ENCODE data around the gene MSX1. TPM values are rescaled to one million over a fixed set of nuclear protein-coding genes. Genes with fewer than 3 reads are reported as not detected.

MSX1 gene
- total RNA-seq, 1 experiment from 2014 or later = not detected

DNA sequence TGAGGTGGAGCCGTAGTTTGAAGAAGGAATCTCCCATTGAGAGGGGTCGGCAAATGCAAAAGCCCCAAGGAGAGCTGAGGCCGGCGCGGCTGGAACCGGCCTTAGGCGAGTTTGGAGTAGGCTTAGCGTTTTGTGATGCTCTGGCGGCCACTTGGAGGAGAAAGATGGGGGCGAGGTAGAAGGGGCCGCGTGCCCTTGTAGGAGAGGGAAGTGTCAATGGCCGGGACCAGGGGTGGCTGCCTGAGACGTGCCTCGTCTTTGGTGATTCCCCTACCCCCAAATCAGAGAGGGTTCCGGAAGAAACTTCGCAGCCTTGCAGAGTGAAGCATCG, 11.7 kb downstream of the MSX1 start:
- ChIA-PET POLR2A (ENCODE audit: unreplicated experiment) (no interaction called here), CTCF (no interaction called here)
- no peak overlapping the region for H3K27ac ChIP-seq
- no peaks in the 10 kb centered on the region for H4K20me1 ChIP-seq (ENCODE audit: insufficient read depth)
- intact Hi-C loops (cut with micrococcal nuclease; ENCODE audit: unreplicated experiment) = no loop called here
- no peaks in the 10 kb centered on the region for H3K9me3 ChIP-seq (ENCODE audit: insufficient read depth, low read depth)
- TF ChIP-seq, protein P1, sequence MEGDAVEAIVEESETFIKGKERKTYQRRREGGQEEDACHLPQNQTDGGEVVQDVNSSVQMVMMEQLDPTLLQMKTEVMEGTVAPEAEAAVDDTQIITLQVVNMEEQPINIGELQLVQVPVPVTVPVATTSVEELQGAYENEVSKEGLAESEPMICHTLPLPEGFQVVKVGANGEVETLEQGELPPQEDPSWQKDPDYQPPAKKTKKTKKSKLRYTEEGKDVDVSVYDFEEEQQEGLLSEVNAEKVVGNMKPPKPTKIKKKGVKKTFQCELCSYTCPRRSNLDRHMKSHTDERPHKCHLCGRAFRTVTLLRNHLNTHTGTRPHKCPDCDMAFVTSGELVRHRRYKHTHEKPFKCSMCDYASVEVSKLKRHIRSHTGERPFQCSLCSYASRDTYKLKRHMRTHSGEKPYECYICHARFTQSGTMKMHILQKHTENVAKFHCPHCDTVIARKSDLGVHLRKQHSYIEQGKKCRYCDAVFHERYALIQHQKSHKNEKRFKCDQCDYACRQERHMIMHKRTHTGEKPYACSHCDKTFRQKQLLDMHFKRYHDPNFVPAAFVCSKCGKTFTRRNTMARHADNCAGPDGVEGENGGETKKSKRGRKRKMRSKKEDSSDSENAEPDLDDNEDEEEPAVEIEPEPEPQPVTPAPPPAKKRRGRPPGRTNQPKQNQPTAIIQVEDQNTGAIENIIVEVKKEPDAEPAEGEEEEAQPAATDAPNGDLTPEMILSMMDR (conservative IDR thresholded peaks at IDR 0.05) = no peak
- no peak for TF ChIP-seq EZH2 (IDR thresholded peaks at IDR 0.05; ENCODE audit: low read depth)
- BruUV-seq (replicated peaks) = no TSS peak
- H3K36me3 ChIP-seq (ENCODE audit: low read depth) = no peaks in the 10 kb centered on the region
- no peaks in the 10 kb centered on the region for H3F3A ChIP-seq (ENCODE audit: insufficient read depth, low read depth)
- no peaks in the 10 kb centered on the region for H3K4me1 ChIP-seq (replicated peaks; ENCODE audit: insufficient read depth)
- H3K79me2 ChIP-seq (ENCODE audit: low read depth) = no peaks in the 10 kb centered on the region
- no peak overlapping the region for H3K4me3 ChIP-seq
- peaks cover 42% of the 10 kb centered on the region for H3K27me3 ChIP-seq (ENCODE audit: insufficient read depth, low read depth)
- H2AFZ ChIP-seq = no peak overlapping the region
- DNase-seq = no peak
- no peak overlapping the region for H3K4me2 ChIP-seq
- no peaks in the 10 kb centered on the region for H3K9me2 ChIP-seq (ENCODE audit: insufficient read depth)

DNA sequence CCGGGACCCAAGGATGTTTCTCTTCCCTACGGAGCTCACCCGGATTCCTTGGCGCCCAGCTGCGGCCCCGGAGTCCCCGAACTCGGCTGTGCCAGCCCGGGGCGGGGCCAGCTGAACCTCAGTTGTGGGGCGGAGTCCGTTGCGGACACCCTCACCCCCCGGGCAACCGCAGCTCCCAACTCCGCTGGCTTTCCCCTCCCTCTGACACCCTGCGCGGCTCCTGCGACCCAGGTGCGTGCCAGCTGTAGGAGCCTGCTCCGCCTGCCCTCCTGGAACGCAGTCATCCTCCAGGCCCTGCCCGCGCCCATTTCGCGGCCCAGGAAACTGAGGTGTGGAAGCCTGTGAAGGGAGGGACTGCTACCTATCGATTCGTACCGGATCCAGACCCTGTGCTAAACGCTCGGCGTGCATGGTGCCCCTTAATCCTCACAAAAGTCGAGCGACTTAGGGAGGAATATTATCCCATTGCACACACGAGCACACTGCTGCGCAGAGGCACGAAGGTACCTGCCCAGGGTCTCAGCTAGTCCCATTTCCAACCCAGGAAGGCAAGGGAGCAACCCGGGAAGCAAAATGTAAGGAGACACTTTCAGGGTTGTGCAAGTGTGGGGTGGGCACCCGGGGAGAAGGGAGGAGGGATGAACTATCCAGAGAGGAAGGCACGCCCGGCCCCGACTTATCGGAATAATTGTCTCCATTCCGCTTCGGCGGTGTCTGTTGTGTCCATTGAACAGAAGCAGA, 12.3 kb downstream of the MSX1 start:
- Histone ChIP-seq H3K4me1 (replicated peaks; ENCODE audit: insufficient read depth) (no peaks in the 10 kb centered on the region), H3K4me3 (no peak overlapping the region), H3K9me3 (ENCODE audit: insufficient read depth, low read depth) (no peaks in the 10 kb centered on the region), H3K9me2 (ENCODE audit: insufficient read depth) (no peaks in the 10 kb centered on the region), H2AFZ (no peak overlapping the region), H3K4me2 (no peak overlapping the region), H4K20me1 (ENCODE audit: insufficient read depth) (no peaks in the 10 kb centered on the region), H3K27me3 (ENCODE audit: insufficient read depth, low read depth) (peaks cover 41% of the 10 kb centered on the region), H3F3A (ENCODE audit: insufficient read depth, low read depth) (no peaks in the 10 kb centered on the region), H3K79me2 (ENCODE audit: low read depth) (no peaks in the 10 kb centered on the region), H3K27ac (no peak overlapping the region), H3K36me3 (ENCODE audit: low read depth) (no peaks in the 10 kb centered on the region)
- intact Hi-C loops (cut with micrococcal nuclease; ENCODE audit: unreplicated experiment) = no loop called here
- no peak for DNase-seq
- no TSS peak for BruUV-seq (replicated peaks)
- ChIA-PET POLR2A (ENCODE audit: unreplicated experiment) (interaction anchor here (0.5 kb wide), 1 partner anchor 113 kb away, joined by 3 read pairs; no protein-coding TSS in a partner anchor), CTCF (no interaction called here)
- TF ChIP-seq, protein P1 (conservative IDR thresholded peaks at IDR 0.05) = no peak
- TF ChIP-seq EZH2 (IDR thresholded peaks at IDR 0.05; ENCODE audit: low read depth) = no peak

DNA sequence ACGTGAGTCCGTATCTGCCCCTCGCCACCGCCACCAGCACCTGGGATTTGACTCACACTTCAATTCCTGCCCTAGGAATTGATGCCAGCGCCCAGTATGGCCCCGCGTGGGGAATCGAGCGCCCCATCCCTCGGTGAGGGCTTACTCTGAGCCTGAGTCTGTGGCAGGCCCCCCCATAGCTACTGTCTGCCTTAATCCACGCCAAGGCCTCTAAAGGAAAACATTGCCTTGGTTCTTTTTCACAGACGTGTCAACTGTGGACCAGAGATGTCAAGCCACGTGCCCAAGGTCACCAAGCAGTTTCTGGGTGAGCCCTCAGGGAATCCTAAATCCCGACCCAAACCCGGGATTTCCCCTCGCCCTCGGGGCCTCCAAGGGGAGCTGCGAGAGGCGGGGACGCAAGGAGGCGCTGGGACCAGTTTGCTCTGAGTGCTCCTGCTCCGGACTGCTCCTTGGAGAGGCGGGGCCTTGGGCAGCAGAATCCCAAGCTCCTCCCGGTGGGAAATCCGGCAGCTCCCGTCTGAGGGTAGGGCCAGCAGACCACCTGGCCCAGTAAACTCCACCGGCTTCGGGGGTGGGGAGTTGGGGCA, 12.9 kb downstream of the MSX1 start:
- Histone ChIP-seq H2AFZ (no peak overlapping the region), H3K4me2 (no peak overlapping the region), H3K79me2 (ENCODE audit: low read depth) (no peaks in the 10 kb centered on the region), H3K27ac (no peak overlapping the region), H3K4me1 (replicated peaks; ENCODE audit: insufficient read depth) (no peaks in the 10 kb centered on the region), H3F3A (ENCODE audit: insufficient read depth, low read depth) (no peaks in the 10 kb centered on the region), H3K9me3 (ENCODE audit: insufficient read depth, low read depth) (no peaks in the 10 kb centered on the region), H3K9me2 (ENCODE audit: insufficient read depth) (no peaks in the 10 kb centered on the region), H3K36me3 (ENCODE audit: low read depth) (no peaks in the 10 kb centered on the region), H3K27me3 (ENCODE audit: insufficient read depth, low read depth) (peaks cover 41% of the 10 kb centered on the region), H4K20me1 (ENCODE audit: insufficient read depth) (no peaks in the 10 kb centered on the region), H3K4me3 (no peak overlapping the region)
- TF ChIP-seq, protein P1 (conservative IDR thresholded peaks at IDR 0.05) = no peak
- TF ChIP-seq EZH2 (IDR thresholded peaks at IDR 0.05; ENCODE audit: low read depth) = no peak
- no TSS peak for BruUV-seq (replicated peaks)
- POLR2A ChIA-PET (ENCODE audit: unreplicated experiment) = no interaction called here
- CTCF ChIA-PET = no interaction called here
- no peak for DNase-seq
- intact Hi-C loops (cut with micrococcal nuclease; ENCODE audit: unreplicated experiment) = no loop called here
